RWPE1 (cell line): ENCODE data around the gene CDC42EP1.

Source experiments
- CTCF ChIA-PET: fragments of 350-600 bp; sonication (Branson Sonifier 250); formaldehyde crosslinking; extraction: SDS; loops from one replicate; lab custom pipeline; 2021; lab: Yijun Ruan, JAX
- POLR2A ChIA-PET: fragments of 400-600 bp; formaldehyde crosslinking; extraction: SDS; loops from one replicate; lab custom pipeline; 2020; ENCODE audit warnings: antibody characterized with exemption; ENCODE audit not compliant: low non-redundant PET; lab: Yijun Ruan, JAX
- DNase-seq: peaks from one replicate; pipeline ENCODE4 v3.0.0; 2012; ENCODE audit warnings: low spot score
- H3K27ac ChIP-seq: fragments of 450-650 bp; 2 replicates; pipeline ENCODE4 v1.5.1; 2017
- TF ChIP-seq, protein P1 (sequence below): fragments of 450-650 bp; conservative IDR thresholded peaks from 2 replicates; pipeline ENCODE4 v1.5.1; 2017; ENCODE audit warnings: low read depth, mild to moderate bottlenecking

CDC42EP1 gene

GRCh38 chr22:37604074-37604473 lies 43.8 kb downstream of the CDC42EP1 start:
- CTCF ChIA-PET, result interaction anchor here (0.6 to 1.0 kb wide), 3 partner anchors 12 to 385 kb away, joined by 3 read pairs; no protein-coding TSS in a partner anchor
- no peak for DNase-seq
- H3K27ac ChIP-seq, result no peak overlapping the region
- TF ChIP-seq, protein P1, sequence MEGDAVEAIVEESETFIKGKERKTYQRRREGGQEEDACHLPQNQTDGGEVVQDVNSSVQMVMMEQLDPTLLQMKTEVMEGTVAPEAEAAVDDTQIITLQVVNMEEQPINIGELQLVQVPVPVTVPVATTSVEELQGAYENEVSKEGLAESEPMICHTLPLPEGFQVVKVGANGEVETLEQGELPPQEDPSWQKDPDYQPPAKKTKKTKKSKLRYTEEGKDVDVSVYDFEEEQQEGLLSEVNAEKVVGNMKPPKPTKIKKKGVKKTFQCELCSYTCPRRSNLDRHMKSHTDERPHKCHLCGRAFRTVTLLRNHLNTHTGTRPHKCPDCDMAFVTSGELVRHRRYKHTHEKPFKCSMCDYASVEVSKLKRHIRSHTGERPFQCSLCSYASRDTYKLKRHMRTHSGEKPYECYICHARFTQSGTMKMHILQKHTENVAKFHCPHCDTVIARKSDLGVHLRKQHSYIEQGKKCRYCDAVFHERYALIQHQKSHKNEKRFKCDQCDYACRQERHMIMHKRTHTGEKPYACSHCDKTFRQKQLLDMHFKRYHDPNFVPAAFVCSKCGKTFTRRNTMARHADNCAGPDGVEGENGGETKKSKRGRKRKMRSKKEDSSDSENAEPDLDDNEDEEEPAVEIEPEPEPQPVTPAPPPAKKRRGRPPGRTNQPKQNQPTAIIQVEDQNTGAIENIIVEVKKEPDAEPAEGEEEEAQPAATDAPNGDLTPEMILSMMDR, result no peak
- POLR2A ChIA-PET, result no interaction called here

DNA sequence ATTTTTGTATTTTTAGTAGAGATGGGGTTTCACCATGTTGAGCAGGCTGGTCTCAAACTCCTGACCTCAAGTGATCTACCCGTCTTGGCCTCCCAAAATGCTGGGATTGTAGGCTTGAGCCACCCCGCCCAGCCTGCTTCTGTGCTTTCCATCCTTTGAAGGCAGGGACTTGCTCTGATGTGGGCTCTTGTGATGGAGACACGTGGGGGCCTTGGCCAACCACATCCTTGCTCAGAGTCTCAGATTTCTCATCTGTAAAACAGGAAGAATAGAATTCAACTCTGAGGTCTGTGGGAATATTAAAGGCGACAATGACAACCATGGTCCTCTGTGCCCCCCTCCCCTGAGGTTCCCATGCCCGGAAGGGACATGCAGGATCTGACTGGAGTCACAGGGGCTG lies 44.6 kb downstream of the CDC42EP1 start:
- no peak for DNase-seq
- H3K27ac ChIP-seq, result no peak overlapping the region
- TF ChIP-seq, protein P1, result no peak
- ChIA-PET POLR2A (no interaction called here), CTCF (interaction anchor here (0.7 kb wide), 1 partner anchor 385 kb away, joined by 3 read pairs; no protein-coding TSS in a partner anchor)

GRCh38 chr22:37607010-37607934 lies 47.0 kb downstream of the CDC42EP1 start:
- peak; percentile 85 for DNase-seq
- ChIA-PET CTCF (interaction anchor here (0.5 to 1.2 kb wide), 11 partner anchors 12 to 343 kb away, joined by 3 to 7 read pairs (median 4); no protein-coding TSS in a partner anchor), POLR2A (no interaction called here)
- TF ChIP-seq, protein P1, result peak; percentile 97
- peak overlapping the region; percentile 96 for H3K27ac ChIP-seq

DNA sequence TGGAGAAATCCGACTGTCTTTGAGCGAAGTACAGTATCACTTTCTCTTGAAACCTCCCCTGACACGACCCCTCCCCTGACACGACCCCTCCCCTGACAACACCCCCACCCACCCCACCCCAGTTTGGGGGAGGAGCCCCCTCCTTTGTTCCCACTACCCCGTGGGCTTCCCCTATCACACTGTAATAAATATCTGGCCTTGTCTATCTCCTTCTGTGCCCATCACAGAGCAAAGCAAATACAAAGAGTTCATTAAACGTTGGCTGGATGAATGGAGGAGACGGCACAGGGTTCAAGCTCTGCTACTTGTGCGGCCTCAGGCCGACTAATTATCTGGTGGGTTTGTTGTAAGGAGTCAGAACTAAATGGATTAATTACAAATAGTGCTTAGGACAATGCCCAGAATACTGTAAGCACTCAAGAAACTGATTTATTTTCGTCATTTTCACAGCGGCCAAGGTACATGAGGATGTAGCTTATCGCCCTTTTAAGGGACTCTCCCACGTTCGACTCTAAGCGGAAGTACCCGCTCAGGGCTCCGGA lies 47.7 kb downstream of the CDC42EP1 start:
- no peak for DNase-seq
- TF ChIP-seq, protein P1, result no peak
- POLR2A ChIA-PET, result interaction anchor here (0.6 to 1.0 kb wide), 3 partner anchors 63 to 197 kb away, joined by 3 to 7 read pairs (median 3); a partner anchor contains a TSS
- H3K27ac ChIP-seq, result peak overlapping the region; percentile 96
- CTCF ChIA-PET, result interaction anchor here (0.6 to 0.7 kb wide), 2 partner anchors 80 to 210 kb away, joined by 3 to 6 read pairs; no protein-coding TSS in a partner anchor

DNA sequence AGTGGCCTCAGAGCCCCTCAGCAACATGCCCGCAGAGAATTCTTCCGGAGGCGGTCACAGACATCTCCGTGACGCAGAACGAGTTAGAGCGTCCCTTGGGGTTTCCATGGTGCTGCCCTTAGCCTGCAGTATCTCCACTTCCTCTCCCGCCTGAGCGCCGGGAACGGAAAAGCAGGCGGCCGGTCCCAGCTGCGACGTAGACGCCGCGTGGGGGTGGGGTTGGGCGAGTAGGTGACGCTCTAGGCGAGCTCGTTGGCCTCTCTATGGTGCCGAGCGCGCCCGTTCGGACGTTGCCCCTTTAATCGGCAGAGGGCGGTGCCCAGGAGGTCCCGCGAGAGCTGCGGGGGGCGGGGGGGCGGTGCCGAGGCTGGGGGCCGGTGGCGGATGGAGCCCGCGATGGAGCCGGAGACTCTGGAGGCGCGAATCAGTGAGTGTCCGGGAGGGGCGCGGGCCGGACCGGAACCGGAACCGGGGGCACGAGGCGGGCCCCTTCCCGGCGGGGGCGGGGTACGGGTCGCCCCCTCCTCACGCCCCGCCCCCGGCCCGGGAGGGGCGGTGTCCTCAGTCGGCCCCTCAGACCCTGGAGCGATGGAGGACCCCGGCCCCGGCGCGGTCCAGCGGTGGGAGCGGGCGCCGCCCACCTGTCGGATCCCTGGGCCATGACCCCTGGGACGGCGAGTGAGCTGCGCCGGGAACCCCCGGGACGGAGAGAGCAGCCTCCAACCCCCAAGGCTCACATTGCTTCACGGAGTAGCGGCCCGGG lies 48.4 kb downstream of the CDC42EP1 start, which contains the start of gene GGA1:
Gene GGA1, plus strand, starts transcription at position 358 of the 763 bp plus-strand sequence. Its CDS starts 27 bp downstream, at position 385.
- DNase-seq, result peak; percentile 92
- CTCF ChIA-PET, result interaction anchor here (0.6 kb wide), 1 partner anchor 24 kb away, joined by 3 read pairs; no protein-coding TSS in a partner anchor
- peak within 1 kb of the TSS; percentile 96 for H3K27ac ChIP-seq
- TF ChIP-seq, protein P1, result no peak
- POLR2A ChIA-PET, result interaction anchor here (0.5 to 1.0 kb wide), 4 partner anchors 64 to 196 kb away, joined by 3 to 7 read pairs (median 4); a partner anchor contains a TSS
